T-helper 1 cell treated with Interleukin-12 subunit alpha and Interleukin-12 subunit beta and Interleukin-4 antibody, amounts not matched to agents 30 μg/mL and 1 μg/mL, for 36 hours (primary cell): ENCODE results near the gene F2RL3.

ENCODE experiments used
- H3K27ac Mint-ChIP-seq: one replicate; pipeline ENCODE4 v1.8.0; 2021; ENCODE audit warnings: mild to moderate bottlenecking, mixed read lengths
- H3K27me3 Mint-ChIP-seq: one replicate; pipeline ENCODE4 v1.8.0; 2021; ENCODE audit warnings: low read depth, mixed read lengths
- H3K36me3 Mint-ChIP-seq: one replicate; pipeline ENCODE4 v1.8.0; 2021; ENCODE audit warnings: low read depth, mixed read lengths
- H3K4me1 Mint-ChIP-seq: one replicate; pipeline ENCODE4 v1.8.0; 2021; ENCODE audit warnings: low read depth, mixed read lengths
- H3K4me3 Mint-ChIP-seq: one replicate; pipeline ENCODE4 v1.8.0; 2021; ENCODE audit warnings: mild to moderate bottlenecking, moderate library complexity, mixed read lengths
- H3K9me3 Mint-ChIP-seq: one replicate; pipeline ENCODE4 v1.8.0; 2021; ENCODE audit warnings: mixed read lengths

The F2RL3 gene

DNA sequence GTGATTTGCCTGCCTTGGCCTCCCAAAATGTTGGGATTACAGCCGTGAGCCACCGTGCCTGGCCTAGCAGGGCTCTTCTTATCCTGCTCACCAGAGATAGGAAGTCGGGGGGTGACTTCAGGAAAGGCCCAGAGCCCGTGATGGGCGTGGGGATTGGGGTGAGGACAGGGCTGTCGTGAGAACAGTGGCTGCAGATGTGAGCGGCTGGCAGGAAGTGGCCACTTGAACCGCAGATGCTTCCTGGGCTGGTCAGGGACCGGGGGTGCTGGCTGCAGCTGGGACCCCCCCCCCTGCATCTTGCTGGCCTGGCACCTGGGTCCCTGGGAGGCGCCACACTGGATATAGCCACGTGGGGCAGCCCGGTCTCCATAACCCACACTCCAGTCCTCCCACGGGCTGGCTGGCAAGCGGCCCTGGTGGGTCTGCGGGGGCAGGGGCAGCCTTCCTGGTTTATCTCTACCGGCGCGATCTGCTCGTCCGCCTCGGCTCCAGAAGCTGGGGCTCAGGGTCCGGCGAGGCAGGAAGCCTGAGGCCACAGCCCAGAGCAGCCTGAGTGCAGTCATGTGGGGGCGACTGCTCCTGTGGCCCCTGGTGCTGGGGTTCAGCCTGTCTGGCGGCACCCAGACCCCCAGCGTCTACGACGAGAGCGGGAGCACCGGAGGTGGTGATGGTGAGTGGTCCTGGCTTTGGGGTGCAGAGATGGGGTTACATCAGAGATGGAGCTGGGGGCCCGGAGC is at the start of gene F2RL3:
Gene F2RL3, plus strand, starts transcription at position 371 of the 737 bp plus-strand sequence. Its CDS starts 191 bp downstream, at position 562.
- Mint-ChIP-seq H3K4me3 (no peak within 1 kb of the TSS), H3K27ac (peak within 1 kb of the TSS; percentile 45), H3K27me3 (peaks cover 11% of the 10 kb centered on the region), H3K36me3 (no peaks in the 10 kb centered on the region), H3K4me1 (peaks cover 7% of the 10 kb centered on the region), H3K9me3 (no peaks in the 10 kb centered on the region)

DNA sequence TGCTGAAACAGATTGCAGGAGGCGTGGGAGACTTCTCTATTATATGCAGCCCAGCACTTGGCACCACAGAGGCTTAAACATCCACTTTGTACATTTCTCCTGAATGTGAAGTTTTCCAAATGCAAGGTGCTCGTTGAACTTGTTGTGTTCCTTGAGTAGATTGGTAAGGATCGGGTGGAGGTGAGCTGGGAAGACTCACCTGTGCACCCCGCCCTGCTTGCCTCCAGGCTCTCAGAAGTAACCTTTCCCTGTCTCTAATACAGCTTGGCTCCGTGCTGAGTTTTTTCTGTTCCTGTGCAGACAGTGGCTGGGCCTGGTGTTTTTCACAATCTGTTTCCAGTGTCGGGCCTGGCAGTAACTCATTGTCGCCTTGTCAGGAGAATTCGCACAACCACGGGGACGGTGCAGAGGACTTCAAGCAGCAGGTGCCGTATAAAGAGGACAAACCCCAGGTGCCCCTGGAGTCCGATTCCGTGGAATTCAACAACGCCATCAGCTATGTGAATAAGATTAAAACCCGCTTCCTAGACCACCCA is 47.3 kb upstream of the F2RL3 start:
- H3K4me3 Mint-ChIP-seq, result no peak overlapping the region
- no peak overlapping the region for H3K27ac Mint-ChIP-seq
- no peaks in the 10 kb centered on the region for H3K9me3 Mint-ChIP-seq
- H3K27me3 Mint-ChIP-seq, result no peaks in the 10 kb centered on the region
- peaks cover 2% of the 10 kb centered on the region for H3K4me1 Mint-ChIP-seq
- peaks cover 15% of the 10 kb centered on the region for H3K36me3 Mint-ChIP-seq

DNA sequence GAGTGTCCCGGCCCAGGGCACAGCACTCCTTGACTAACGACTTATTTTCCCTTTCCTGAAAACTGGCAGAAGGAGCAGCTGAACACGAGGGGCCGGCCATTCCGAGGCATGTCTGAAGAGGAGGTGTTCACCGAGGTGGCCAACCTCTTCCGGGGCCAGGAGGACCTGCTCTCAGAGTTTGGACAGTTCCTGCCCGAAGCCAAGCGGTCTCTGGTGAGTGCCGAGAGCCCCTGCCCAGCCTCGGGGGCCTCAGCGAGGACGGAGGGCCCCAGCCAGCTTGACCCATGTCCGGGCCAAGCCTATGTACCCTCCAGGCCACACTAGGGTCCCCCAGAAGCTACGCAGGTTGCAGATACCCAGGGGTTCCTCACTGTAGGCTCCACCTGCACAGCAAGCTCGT is 41.9 kb upstream of the F2RL3 start:
- H3K36me3 Mint-ChIP-seq, result peaks cover 25% of the 10 kb centered on the region
- no peak overlapping the region for H3K27ac Mint-ChIP-seq

DNA sequence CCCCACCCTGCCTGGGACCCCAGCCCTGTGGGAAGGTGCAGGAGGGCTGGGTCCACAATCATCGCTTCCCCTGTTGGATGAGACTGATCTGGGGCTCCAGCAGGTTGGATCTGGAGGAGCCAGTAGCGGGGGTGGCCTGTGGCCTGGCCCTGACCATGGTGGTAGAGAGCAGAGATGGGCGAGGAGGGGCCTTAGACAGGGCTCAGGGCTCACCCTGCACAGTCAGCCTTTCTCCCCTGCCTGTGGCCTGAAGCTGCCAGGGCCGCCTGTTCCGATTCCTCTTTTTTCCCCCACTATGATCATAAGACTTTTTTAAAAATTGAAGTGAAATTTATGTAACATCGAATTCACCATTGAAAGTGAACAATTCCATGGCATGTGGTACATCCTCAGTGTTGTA is 41.4 kb upstream of the F2RL3 start:
- H3K36me3 Mint-ChIP-seq, result peaks cover 25% of the 10 kb centered on the region
- H3K9me3 Mint-ChIP-seq, result no peaks in the 10 kb centered on the region
- H3K27me3 Mint-ChIP-seq, result no peaks in the 10 kb centered on the region
- no peak overlapping the region for H3K27ac Mint-ChIP-seq
- H3K4me1 Mint-ChIP-seq, result peaks cover 2% of the 10 kb centered on the region
- H3K4me3 Mint-ChIP-seq, result no peak overlapping the region

More for the DNA sequence above, 41.9 kb upstream of the F2RL3 start:
- no peak overlapping the region for H3K4me3 Mint-ChIP-seq
- H3K9me3 Mint-ChIP-seq, result no peaks in the 10 kb centered on the region
- no peaks in the 10 kb centered on the region for H3K27me3 Mint-ChIP-seq
- H3K4me1 Mint-ChIP-seq, result peaks cover 2% of the 10 kb centered on the region

GRCh38 chr19:16849168-16849567 is 39.6 kb upstream of the F2RL3 start:
- Mint-ChIP-seq H3K9me3 (no peaks in the 10 kb centered on the region), H3K27me3 (no peaks in the 10 kb centered on the region), H3K4me1 (peaks cover 2% of the 10 kb centered on the region), H3K4me3 (no peak overlapping the region), H3K27ac (no peak overlapping the region), H3K36me3 (peaks cover 22% of the 10 kb centered on the region)

GRCh38 chr19:16850133-16850532 is 38.7 kb upstream of the F2RL3 start:
- Mint-ChIP-seq H3K9me3 (no peaks in the 10 kb centered on the region), H3K27me3 (no peaks in the 10 kb centered on the region), H3K27ac (no peak overlapping the region), H3K4me1 (no peaks in the 10 kb centered on the region), H3K36me3 (peaks cover 24% of the 10 kb centered on the region), H3K4me3 (no peak overlapping the region)

- no peak overlapping the region for H3K4me3 Mint-ChIP-seq
- no peaks in the 10 kb centered on the region for H3K4me1 Mint-ChIP-seq
- H3K27ac Mint-ChIP-seq, result no peak overlapping the region
- no peaks in the 10 kb centered on the region for H3K9me3 Mint-ChIP-seq
- H3K36me3 Mint-ChIP-seq, result peaks cover 21% of the 10 kb centered on the region
- H3K27me3 Mint-ChIP-seq, result no peaks in the 10 kb centered on the region
These were observed 37.6 kb upstream of the F2RL3 start for GRCh38 chr19:16851031-16851712.

- H3K4me1 Mint-ChIP-seq, result no peaks in the 10 kb centered on the region
- no peaks in the 10 kb centered on the region for H3K27me3 Mint-ChIP-seq
- H3K4me3 Mint-ChIP-seq, result no peak overlapping the region
- no peaks in the 10 kb centered on the region for H3K9me3 Mint-ChIP-seq
- peaks cover 17% of the 10 kb centered on the region for H3K36me3 Mint-ChIP-seq
- H3K27ac Mint-ChIP-seq, result no peak overlapping the region
These were observed 35.7 kb upstream of the F2RL3 start for GRCh38 chr19:16853066-16853465.

GRCh38 chr19:16856091-16856490 is 32.7 kb upstream of the F2RL3 start:
- Mint-ChIP-seq H3K27ac (no peak overlapping the region), H3K27me3 (no peaks in the 10 kb centered on the region), H3K9me3 (no peaks in the 10 kb centered on the region), H3K4me3 (no peak overlapping the region), H3K4me1 (peaks cover 1% of the 10 kb centered on the region), H3K36me3 (peaks cover 13% of the 10 kb centered on the region)

DNA sequence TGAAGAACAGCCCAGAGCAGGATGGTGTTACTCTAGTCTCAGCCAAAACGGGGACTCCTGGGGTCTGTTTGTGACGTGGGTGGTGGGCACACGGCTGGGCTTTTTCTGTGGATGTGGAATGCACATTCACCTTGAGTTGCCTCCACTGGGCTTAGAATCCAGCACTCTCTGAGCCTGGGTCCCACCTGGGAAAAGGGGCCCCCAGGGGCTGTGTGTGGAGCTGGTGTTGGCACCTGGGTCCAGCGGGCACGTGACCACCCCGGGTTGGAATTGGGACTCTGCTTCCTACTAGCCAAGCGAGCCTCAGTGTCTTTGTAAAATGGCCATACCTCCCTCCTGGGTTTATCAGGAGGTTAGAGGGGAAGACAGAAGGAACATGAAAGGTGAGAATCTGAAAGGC is 29.2 kb upstream of the F2RL3 start:
- Mint-ChIP-seq H3K36me3 (peaks cover 5% of the 10 kb centered on the region), H3K9me3 (no peaks in the 10 kb centered on the region), H3K4me1 (peaks cover 6% of the 10 kb centered on the region), H3K4me3 (no peak overlapping the region), H3K27me3 (no peaks in the 10 kb centered on the region), H3K27ac (no peak overlapping the region)

DNA sequence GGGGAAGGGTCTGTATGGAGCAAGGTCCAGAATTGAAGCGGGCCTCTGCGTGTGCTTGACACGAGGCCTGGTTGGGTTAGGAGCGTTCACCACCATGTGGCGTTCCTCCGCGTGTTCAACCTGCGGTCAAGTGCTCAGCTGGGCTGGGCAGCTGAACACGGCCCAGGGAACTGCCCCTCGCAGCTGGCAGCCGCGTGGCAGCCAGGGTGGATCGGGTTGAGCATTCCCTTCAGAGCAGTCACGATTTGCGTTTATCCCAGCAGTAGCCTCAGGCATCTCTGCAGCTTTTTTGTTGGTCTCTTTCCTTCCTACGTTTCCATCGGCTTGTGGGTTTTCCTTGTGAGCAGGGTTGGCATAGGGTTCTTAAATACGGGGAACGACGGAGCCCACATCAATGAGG is 28.7 kb upstream of the F2RL3 start:
- H3K4me1 Mint-ChIP-seq, result peaks cover 6% of the 10 kb centered on the region
- peaks cover 5% of the 10 kb centered on the region for H3K36me3 Mint-ChIP-seq
- H3K9me3 Mint-ChIP-seq, result no peaks in the 10 kb centered on the region
- no peak overlapping the region for H3K27ac Mint-ChIP-seq
- H3K4me3 Mint-ChIP-seq, result no peak overlapping the region
- H3K27me3 Mint-ChIP-seq, result no peaks in the 10 kb centered on the region

DNA sequence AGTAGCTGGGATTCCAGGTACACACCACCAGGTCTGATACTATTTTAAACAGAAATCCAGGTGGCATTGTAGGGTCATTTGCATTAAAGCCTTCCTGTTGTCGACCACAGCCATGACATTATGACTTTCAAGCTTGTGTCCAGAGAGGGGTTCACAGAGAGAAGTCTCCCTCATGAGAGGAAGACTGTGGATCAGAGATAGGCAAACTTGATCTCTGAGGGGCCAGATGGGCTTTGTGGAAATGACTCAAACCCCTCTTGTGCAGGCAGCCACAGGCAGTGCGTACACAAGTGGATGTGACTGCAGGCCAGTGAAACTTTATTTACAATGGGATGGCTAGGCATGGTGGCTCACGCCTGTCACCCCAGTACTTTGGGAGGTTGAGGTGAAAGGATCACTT is 27.8 kb upstream of the F2RL3 start:
- Mint-ChIP-seq H3K4me3 (no peak overlapping the region), H3K36me3 (peaks cover 5% of the 10 kb centered on the region), H3K9me3 (no peaks in the 10 kb centered on the region), H3K27ac (no peak overlapping the region), H3K27me3 (no peaks in the 10 kb centered on the region), H3K4me1 (peaks cover 6% of the 10 kb centered on the region)

DNA sequence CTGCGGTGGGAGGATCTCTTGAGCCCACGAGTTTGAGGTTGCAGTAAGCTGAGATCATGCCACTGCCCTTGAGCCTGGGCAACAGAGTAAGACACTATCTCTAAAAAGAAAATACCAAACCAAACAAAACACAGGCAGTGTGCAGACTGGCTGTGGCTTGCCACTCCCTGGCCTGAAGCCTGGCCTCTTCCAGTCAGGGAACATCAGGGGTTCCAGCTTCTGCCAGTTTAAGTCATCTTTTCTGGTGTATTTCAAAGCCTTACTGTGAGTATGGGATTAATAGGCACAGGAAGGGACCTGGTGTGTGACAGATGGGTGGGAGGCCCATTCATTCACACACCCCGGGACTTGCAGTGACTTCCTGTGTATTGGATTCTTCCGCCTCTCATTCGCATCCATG is 27.0 kb upstream of the F2RL3 start:
- H3K9me3 Mint-ChIP-seq, result no peaks in the 10 kb centered on the region
- no peaks in the 10 kb centered on the region for H3K27me3 Mint-ChIP-seq
- H3K36me3 Mint-ChIP-seq, result peaks cover 6% of the 10 kb centered on the region
- no peak overlapping the region for H3K27ac Mint-ChIP-seq
- H3K4me3 Mint-ChIP-seq, result no peak overlapping the region
- peaks cover 6% of the 10 kb centered on the region for H3K4me1 Mint-ChIP-seq

DNA sequence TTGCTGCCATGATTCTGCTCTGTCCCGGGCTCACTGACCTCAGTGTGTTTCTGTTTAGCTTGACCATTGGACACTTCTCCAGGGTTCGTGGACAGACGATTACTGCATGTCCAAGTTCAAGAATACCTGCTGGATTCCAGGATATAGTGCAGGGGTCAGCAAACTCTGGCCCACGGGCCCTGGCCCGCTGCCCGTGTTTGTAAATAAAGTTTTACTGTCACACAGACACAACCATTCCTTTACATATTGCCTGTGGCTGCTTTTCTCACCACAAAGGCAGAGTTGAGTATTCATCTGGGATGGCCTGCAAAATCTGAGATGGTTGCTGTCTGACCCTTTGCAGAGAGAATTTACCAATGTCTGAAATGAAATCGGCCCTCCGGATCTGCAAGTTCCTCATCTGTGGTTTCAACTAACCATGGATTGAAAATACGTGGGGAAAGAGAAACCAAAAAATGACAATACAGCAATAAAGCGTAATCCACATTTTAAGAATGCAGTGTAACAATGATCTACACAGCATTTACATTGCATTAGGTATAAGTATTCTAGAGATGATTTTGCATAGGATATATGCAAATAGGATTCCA is 25.9 kb upstream of the F2RL3 start:
- H3K36me3 Mint-ChIP-seq, result peaks cover 5% of the 10 kb centered on the region
- H3K27me3 Mint-ChIP-seq, result no peaks in the 10 kb centered on the region
- peaks cover 6% of the 10 kb centered on the region for H3K4me1 Mint-ChIP-seq
- no peaks in the 10 kb centered on the region for H3K9me3 Mint-ChIP-seq
- no peak overlapping the region for H3K27ac Mint-ChIP-seq
- H3K4me3 Mint-ChIP-seq, result no peak overlapping the region

DNA sequence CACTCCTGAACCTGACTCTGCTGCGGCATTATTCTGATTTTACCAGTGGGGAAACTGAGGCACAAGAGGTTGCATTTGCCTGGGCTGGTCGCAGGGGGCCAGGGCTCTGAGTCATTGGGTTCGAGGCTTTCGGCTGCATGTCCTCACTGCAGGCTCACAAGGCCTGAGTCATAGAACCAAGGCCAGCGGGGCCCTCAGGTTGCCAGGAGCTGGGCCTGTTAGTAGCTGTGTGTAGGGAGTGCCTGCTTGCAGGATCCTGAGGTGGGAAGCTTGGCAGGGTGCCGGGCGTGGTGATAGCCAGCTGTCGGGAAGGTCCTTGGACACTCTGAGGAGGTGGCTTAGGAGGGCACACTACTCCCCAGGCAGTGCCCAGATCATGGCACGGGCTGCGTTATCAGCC is 21.6 kb upstream of the F2RL3 start:
- Mint-ChIP-seq H3K36me3 (peaks cover 6% of the 10 kb centered on the region), H3K27ac (no peak overlapping the region), H3K27me3 (no peaks in the 10 kb centered on the region), H3K4me3 (no peak overlapping the region), H3K4me1 (peaks cover 4% of the 10 kb centered on the region), H3K9me3 (no peaks in the 10 kb centered on the region)
